Colonic mucosa (tissue), 4 donors: ENCODE results near the gene LSM6. TPM values are rescaled to one million over a fixed set of nuclear protein-coding genes. Genes with fewer than 3 reads are reported as not detected.

ENCODE experiments used
- DNase-seq: peaks from one replicate; pipeline ENCODE4 v3.0.0-alpha.2; 2020
- H3K27ac ChIP-seq: fragments of 200-600 bp; one replicate; pipeline ENCODE4 v1.8.0; 2021
- H3K27me3 ChIP-seq: fragments of 200-600 bp; one replicate; pipeline ENCODE4 v1.8.0; 2021
- H3K36me3 ChIP-seq: fragments of 200-600 bp; one replicate; pipeline ENCODE4 v1.8.0; 2021
- H3K4me1 ChIP-seq: fragments of 200-600 bp; one replicate; pipeline ENCODE4 v1.8.0; 2021; ENCODE audit warnings: mild to moderate bottlenecking
- H3K4me3 ChIP-seq: fragments of 200-600 bp; one replicate; pipeline ENCODE4 v1.8.0; 2021
- H3K9ac ChIP-seq, 2 donors: one replicate each; pipeline ENCODE4 v1.7.0; 2013; ENCODE audit warnings: control low read depth in 2 of 2, low read depth in 2 of 2, low read length in 2 of 2
- H3K9me3 ChIP-seq: fragments of 200-600 bp; one replicate; pipeline ENCODE4 v1.8.0; 2021
- intact Hi-C: fragments of 100-400 bp; cut with DNase I; formaldehyde crosslinking; loops from one replicate; pipeline ENCODE4 v1.14.1; 2022
- total RNA-seq, 2 donors: library from RNA; stranded (reverse); fragmentation: NEBNext Ultra II Directional in 1 of 2; extraction: Animal tissue kit (Norgen Biotek cat#: 25700) in 1 of 2; gene quantifications; one replicate each; pipeline ENCODE4 v1.2.1, GENCODE V29; 2021
- TF ChIP-seq, protein P1 (sequence below): fragments of 200-600 bp; IDR thresholded peaks from one replicate; pipeline ENCODE4 v1.8.0; 2022; ENCODE audit warnings: antibody characterized with exemption, mild to moderate bottlenecking
- donor health status: healthy.
- donor health status: DM: no; HTN: no; CAD: no.
- donor health status: DM: no; HTN: no; CAD: no.

Gene LSM6
- total RNA-seq, 2 donors from 2014 or later: 24.6 to 38.0 TPM

DNA sequence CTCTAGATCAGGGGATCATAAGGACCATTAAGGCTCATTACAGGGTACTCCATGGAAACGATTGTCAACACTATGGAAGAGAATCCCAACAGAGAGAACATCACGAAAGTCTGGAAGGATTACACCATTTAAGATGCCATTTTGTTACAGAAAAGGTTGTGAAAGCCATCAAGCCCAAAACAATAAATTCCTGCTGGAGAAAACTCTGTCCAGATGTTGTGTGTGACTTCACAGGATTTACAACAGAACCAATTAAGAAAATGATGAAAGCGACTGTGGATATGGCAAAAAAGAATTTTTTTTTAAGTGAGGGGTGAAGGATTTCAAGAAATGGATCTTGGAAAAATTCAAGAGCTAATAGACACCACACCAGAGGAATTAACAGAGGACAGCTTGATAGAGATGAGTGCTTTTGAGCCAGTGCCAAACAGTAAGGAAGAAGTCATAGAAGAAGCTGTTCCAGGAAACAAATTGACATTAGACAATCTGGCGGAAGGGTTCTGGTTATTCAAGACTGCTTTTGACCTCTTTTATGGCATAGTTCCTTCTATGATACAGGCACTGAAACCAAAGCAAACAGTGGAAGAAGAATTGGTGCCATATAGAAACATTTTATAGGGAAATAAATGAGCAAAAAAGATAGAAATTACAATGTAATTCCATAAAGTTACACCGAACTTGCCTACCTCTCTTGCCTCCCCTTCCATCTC lies 17.3 kb upstream of the LSM6 start:
- TF ChIP-seq, protein P1, sequence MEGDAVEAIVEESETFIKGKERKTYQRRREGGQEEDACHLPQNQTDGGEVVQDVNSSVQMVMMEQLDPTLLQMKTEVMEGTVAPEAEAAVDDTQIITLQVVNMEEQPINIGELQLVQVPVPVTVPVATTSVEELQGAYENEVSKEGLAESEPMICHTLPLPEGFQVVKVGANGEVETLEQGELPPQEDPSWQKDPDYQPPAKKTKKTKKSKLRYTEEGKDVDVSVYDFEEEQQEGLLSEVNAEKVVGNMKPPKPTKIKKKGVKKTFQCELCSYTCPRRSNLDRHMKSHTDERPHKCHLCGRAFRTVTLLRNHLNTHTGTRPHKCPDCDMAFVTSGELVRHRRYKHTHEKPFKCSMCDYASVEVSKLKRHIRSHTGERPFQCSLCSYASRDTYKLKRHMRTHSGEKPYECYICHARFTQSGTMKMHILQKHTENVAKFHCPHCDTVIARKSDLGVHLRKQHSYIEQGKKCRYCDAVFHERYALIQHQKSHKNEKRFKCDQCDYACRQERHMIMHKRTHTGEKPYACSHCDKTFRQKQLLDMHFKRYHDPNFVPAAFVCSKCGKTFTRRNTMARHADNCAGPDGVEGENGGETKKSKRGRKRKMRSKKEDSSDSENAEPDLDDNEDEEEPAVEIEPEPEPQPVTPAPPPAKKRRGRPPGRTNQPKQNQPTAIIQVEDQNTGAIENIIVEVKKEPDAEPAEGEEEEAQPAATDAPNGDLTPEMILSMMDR: no peak
- intact Hi-C loops: no loop called here
- H3K4me1 ChIP-seq: no peaks in the 10 kb centered on the region
- no peaks in the 10 kb centered on the region for H3K36me3 ChIP-seq
- H3K27ac ChIP-seq: no peak overlapping the region
- H3K27me3 ChIP-seq: no peaks in the 10 kb centered on the region
- no peak overlapping the region for H3K4me3 ChIP-seq
- H3K9me3 ChIP-seq: no peaks in the 10 kb centered on the region
- no peak overlapping the region for H3K9ac ChIP-seq
- no peak for DNase-seq

GRCh38 chr4:146159384-146160058 lies 16.0 kb upstream of the LSM6 start:
- no peak overlapping the region for H3K9ac ChIP-seq
- TF ChIP-seq, protein P1: no peak
- H3K4me1 ChIP-seq: no peaks in the 10 kb centered on the region
- H3K4me3 ChIP-seq: no peak overlapping the region
- H3K27me3 ChIP-seq: no peaks in the 10 kb centered on the region
- no peak for DNase-seq
- H3K9me3 ChIP-seq: no peaks in the 10 kb centered on the region
- H3K27ac ChIP-seq: no peak overlapping the region
- intact Hi-C loops: no loop called here
- no peaks in the 10 kb centered on the region for H3K36me3 ChIP-seq

DNA sequence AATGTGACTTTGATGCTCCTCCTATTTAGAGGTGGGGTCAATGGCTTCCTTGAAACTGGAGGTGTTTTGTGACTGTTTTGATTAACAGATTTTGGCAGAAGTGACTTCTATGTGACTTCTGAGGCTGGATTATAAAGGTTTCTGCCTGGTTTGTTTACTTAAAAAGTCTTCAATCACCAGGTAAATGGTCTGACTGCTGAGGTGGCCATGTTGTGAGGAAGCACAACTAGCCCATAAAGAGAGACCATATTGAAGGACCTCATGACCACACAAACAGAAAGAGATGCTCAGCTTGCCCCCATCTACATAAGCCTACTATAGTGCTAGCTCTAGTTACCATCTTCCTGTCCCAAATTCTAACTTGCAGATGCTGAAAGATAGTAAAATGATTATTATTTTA lies 14.3 kb upstream of the LSM6 start:
- intact Hi-C loops: no loop called here
- no peak overlapping the region for H3K27ac ChIP-seq
- H3K9me3 ChIP-seq: no peaks in the 10 kb centered on the region
- no peaks in the 10 kb centered on the region for H3K4me1 ChIP-seq
- no peak overlapping the region for H3K9ac ChIP-seq
- H3K36me3 ChIP-seq: no peaks in the 10 kb centered on the region
- DNase-seq: no peak
- TF ChIP-seq, protein P1: no peak
- H3K4me3 ChIP-seq: no peak overlapping the region
- no peaks in the 10 kb centered on the region for H3K27me3 ChIP-seq

DNA sequence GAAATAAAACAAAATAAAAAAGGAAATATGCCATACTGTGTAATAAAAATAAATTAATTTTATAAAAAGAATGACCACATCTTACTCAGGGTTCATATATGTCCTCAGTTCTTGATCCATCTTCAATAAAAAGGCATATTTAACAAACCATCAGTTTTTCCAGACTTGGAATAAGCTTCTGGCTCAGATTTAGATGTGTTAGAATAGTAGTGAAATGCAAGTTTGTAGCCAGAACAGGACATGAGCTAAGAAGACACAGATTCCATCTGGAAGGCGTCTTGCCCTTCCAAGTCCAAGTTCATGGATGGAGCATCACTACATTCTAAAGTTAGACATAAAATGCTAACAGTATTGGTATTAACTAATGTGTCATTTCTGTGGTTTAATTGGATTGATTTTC lies 10.3 kb upstream of the LSM6 start:
- TF ChIP-seq, protein P1: no peak
- Histone ChIP-seq H3K4me1 (no peaks in the 10 kb centered on the region), H3K27ac (no peak overlapping the region), H3K27me3 (no peaks in the 10 kb centered on the region), H3K36me3 (no peaks in the 10 kb centered on the region), H3K9ac (no peak overlapping the region), H3K9me3 (no peaks in the 10 kb centered on the region), H3K4me3 (no peak overlapping the region)
- intact Hi-C loops: no loop called here
- DNase-seq: no peak

DNA sequence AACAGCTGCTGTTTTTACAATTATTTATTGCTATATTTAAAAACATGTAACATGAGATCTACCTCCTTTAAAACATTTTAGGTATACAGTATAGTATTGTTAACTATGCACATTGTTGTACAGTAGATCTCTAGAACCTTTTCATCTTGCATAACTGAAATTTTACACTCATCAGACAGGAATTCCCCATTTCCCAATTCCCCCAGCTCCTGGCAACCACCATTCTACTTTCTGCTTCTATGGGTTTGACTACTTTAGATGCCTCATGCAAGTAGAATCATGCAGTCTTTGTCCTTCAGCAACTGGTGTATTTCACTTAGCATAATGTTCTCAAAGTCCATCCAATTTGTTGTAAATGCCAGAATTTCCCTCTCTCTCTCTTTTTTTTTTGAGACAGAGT lies 9.7 kb upstream of the LSM6 start:
- no peaks in the 10 kb centered on the region for H3K4me1 ChIP-seq
- no peak overlapping the region for H3K4me3 ChIP-seq
- intact Hi-C loops: no loop called here
- H3K36me3 ChIP-seq: no peaks in the 10 kb centered on the region
- H3K9me3 ChIP-seq: no peaks in the 10 kb centered on the region
- H3K9ac ChIP-seq: no peak overlapping the region
- DNase-seq: no peak
- H3K27ac ChIP-seq: no peak overlapping the region
- TF ChIP-seq, protein P1: no peak
- no peaks in the 10 kb centered on the region for H3K27me3 ChIP-seq
